ENCODE data around the gene RREB1.

Gene RREB1

DNA sequence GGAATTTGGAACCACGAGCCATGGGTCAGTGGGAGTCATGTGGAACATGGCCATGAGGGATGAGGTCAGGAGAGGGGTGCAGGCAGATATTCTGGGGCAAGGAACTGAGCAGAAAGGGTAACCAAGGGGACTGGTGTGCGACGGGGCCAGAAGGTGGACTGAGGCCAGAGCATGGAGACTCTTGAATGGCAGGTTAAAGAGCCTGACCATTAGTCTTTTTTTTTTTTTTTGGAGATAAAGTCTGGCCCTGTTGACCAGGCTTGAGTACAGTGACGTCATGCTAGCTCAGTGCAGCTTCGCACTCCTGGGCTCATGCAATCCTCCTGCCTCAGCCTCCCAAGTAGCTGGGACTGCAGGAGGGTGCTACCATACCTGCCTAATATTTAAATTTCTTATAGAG, 64.0 kb downstream of the RREB1 start:
- DNase-seq (ENCODE audit: low read depth), result no peak
- H3K4me3 ChIP-seq (ENCODE audit: low read depth, low read length), result no peak overlapping the region
- TF ChIP-seq, protein P1, sequence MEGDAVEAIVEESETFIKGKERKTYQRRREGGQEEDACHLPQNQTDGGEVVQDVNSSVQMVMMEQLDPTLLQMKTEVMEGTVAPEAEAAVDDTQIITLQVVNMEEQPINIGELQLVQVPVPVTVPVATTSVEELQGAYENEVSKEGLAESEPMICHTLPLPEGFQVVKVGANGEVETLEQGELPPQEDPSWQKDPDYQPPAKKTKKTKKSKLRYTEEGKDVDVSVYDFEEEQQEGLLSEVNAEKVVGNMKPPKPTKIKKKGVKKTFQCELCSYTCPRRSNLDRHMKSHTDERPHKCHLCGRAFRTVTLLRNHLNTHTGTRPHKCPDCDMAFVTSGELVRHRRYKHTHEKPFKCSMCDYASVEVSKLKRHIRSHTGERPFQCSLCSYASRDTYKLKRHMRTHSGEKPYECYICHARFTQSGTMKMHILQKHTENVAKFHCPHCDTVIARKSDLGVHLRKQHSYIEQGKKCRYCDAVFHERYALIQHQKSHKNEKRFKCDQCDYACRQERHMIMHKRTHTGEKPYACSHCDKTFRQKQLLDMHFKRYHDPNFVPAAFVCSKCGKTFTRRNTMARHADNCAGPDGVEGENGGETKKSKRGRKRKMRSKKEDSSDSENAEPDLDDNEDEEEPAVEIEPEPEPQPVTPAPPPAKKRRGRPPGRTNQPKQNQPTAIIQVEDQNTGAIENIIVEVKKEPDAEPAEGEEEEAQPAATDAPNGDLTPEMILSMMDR (IDR thresholded peaks at IDR 0.05; ENCODE audit: control insufficient read depth, extremely low read depth, insufficient read depth), result no peak

DNA sequence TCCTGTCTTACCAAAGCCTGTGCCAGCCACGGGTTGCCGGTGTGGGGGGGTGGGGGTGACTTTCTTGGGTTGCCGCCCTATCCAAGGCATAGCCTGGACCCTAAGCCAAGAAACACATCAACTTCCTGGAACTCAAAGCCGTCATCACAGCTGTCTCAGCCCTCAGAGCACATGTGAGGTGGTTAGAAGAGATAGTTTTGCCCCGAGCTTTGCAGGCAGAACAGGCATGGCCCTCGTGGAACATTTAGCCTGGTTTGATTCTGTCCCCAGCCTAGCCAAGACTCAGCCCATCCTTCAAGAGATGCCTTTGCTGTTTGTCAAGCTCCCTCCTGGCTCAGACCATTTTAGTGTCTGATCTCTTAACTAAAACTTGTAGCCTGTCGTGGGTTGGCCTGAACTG, 64.9 kb downstream of the RREB1 start:
- DNase-seq (ENCODE audit: low read depth), result no peak
- TF ChIP-seq, protein P1 (IDR thresholded peaks at IDR 0.05; ENCODE audit: control insufficient read depth, extremely low read depth, insufficient read depth), result no peak
- no peak overlapping the region for H3K4me3 ChIP-seq (ENCODE audit: low read depth, low read length)

DNA sequence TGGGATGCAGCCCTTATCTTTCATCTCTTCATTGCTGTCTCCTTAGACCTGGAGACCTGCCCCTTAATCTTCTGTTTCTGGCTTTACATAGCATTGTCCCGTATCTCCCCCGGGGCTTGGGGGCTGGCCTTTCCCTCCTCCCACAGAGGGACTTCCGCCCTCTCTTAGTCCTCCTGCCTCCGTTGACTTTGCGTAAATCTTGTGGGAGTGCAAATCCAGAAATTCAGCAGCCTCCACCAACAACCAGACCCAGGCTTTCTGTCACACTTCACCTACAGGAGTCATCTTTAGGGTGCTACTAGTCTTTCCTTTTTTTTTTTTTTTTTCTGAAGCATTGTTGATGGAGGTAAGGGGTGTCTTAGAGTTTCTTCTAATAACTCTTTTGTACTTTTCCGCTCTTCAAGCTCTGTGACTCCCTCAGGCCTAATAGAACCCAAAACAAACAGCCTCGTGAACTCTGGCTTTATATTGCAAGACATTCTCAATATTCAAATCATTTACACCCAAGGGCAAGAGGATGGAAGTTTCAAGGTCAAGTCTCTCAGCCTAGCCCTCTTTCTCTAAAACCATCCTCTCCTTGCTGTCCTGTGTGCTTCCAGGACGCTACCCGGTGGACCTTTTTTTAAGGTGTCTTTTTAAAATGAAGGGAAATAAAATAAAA, 66.2 kb downstream of the RREB1 start:
- H3K4me3 ChIP-seq (ENCODE audit: low read depth, low read length), result no peak overlapping the region
- TF ChIP-seq, protein P1 (IDR thresholded peaks at IDR 0.05; ENCODE audit: control insufficient read depth, extremely low read depth, insufficient read depth), result no peak
- DNase-seq (ENCODE audit: low read depth), result no peak

DNA sequence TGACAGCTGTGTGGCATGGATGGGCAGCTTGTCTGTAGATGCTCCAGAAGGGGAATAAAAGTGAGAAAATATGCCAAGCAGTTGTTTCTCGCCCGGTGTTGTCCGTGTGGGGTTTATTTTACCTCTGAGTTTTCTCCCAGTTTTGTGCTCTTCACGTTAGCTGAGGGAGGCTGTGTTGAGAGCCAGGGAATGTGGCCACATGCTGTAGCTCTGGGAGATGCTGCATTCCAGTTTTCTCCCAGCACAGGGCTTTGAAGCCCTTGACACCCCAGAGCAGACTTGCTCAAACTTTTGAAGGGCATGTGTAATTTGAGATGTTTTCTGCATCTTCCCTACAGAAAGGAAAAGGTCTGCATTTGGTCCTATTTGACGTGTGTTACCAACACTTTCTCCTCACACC, 67.7 kb downstream of the RREB1 start:
- no peak overlapping the region for H3K4me3 ChIP-seq (ENCODE audit: low read depth, low read length)
- DNase-seq (ENCODE audit: low read depth), result no peak
- TF ChIP-seq, protein P1 (IDR thresholded peaks at IDR 0.05; ENCODE audit: control insufficient read depth, extremely low read depth, insufficient read depth), result no peak

DNA sequence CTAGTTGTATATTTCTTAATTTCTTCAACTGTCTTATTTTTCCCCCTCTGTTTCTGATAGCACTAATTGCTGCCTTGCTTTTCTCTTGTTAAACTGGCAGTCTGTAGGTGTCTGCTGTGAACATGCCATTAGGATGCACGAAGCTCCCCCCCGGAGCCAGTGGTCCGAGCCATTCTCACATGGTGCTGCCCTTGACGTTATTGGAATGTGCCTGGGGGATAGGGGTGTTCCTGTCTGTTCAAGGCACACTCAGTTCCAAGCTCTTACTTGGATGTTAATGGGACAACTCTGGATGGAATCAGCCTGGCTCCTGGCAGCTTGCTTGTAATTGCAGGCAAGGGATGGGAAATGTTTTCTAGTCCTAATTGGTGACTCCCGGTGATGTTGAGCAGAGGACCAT, 68.4 kb downstream of the RREB1 start:
- DNase-seq (ENCODE audit: low read depth), result no peak
- TF ChIP-seq, protein P1 (IDR thresholded peaks at IDR 0.05; ENCODE audit: control insufficient read depth, extremely low read depth, insufficient read depth), result no peak
- H3K4me3 ChIP-seq (ENCODE audit: low read depth, low read length), result no peak overlapping the region

DNA sequence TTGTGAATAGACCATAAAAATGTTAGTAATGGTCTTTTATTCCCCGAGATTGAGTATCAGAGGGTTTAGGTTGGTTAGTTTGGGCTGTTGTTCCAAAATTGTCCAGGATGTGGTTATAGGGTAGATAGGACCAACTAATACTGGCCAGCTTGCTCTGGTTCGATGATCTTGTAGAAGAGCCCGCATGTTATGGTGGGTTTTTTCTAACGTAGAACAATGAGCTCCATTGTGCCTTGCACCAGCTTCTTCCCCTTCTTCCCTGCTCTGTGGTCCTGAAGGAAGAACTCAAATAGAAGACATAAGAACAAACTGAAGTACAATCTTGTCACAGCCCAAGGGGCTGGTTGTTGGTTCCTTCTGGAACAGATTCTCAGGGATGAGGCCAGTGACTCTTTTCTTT, 70.5 kb downstream of the RREB1 start:
- DNase-seq (ENCODE audit: low read depth), result no peak
- no peak overlapping the region for H3K4me3 ChIP-seq (ENCODE audit: low read depth, low read length)
- TF ChIP-seq, protein P1 (IDR thresholded peaks at IDR 0.05; ENCODE audit: control insufficient read depth, extremely low read depth, insufficient read depth), result no peak

DNA sequence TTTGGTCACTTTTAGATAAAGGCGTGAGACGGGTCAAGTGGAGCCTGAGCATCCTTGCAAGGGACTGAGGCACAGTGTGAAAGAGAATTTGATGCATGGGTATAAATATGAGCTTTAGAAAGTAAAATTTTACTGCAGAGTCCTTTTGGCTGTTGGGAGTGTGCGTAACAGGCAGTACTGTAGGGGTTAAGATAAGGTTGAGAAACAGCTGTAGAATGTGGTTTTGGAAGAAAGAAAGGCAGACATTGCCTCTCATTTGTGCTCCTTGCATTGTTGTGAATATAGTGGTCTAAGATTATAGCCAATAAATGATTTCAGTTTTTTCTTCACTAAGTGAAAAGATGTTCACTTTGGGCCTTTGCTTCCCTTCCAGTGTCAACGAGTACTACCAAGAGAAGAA, 73.0 kb downstream of the RREB1 start:
- DNase-seq (ENCODE audit: low read depth), result no peak
- TF ChIP-seq, protein P1 (IDR thresholded peaks at IDR 0.05; ENCODE audit: control insufficient read depth, extremely low read depth, insufficient read depth), result no peak

More for the DNA sequence above, 73.0 kb downstream of the RREB1 start:
- no peak overlapping the region for H3K4me3 ChIP-seq (ENCODE audit: low read depth, low read length)
